Vagina (tissue), 2 donors: Measurements from ENCODE around the gene CYREN.

ENCODE experiments used
- POLR2AphosphoS5 ChIP-seq, 2 donors: sonication (generic); formaldehyde crosslinking; IDR thresholded peaks; one replicate each; pipeline ENCODE4 v1.9.0; 2017; ENCODE audit warnings: antibody characterized with exemption in 2 of 2, mild to moderate bottlenecking in 2 of 2, low read depth in 1 of 2; ENCODE audit not compliant: insufficient read depth in 1 of 2
- TF ChIP-seq, protein P1 (sequence below), 3 experiments: fragments of 450-650 bp in 2 of 3; fragments of 200-600 bp in 1 of 3; sonication (generic) in 1 of 3; IDR thresholded peaks; one replicate each; pipeline ENCODE4 v1.5.1; 2017 to 2019; ENCODE audit warnings: antibody characterized with exemption in 3 of 3, mild to moderate bottlenecking in 2 of 3, moderate library complexity in 2 of 3

DNA sequence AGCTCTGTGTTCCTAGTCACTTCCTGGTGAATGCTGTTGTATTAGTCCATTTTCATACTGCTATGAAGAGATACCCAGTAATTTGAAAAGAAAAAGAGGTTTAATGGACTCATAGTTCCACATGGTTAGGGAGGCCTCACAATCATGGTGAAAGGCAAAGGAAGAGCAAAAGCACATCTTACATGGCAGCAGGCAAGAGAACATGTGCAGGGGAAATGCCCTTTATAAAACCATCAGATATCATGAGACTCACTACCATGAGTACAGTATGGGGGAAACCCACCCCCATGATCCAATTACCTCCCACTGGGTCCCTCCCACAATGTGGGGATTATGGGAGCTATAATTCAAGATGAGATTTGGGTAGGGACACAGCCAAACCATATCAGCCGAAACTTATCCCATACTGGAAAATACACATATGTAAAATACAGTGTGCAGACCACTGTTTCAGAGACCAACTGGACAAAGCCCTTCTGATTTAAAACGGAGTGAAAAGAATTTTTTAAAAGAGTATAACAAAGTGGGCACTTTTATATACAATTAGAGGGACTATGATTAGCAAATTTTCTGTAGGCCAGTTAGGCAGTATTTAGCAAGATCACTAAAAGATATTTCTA, 8.0 kb downstream of the CYREN start:
- TF ChIP-seq, protein P1, sequence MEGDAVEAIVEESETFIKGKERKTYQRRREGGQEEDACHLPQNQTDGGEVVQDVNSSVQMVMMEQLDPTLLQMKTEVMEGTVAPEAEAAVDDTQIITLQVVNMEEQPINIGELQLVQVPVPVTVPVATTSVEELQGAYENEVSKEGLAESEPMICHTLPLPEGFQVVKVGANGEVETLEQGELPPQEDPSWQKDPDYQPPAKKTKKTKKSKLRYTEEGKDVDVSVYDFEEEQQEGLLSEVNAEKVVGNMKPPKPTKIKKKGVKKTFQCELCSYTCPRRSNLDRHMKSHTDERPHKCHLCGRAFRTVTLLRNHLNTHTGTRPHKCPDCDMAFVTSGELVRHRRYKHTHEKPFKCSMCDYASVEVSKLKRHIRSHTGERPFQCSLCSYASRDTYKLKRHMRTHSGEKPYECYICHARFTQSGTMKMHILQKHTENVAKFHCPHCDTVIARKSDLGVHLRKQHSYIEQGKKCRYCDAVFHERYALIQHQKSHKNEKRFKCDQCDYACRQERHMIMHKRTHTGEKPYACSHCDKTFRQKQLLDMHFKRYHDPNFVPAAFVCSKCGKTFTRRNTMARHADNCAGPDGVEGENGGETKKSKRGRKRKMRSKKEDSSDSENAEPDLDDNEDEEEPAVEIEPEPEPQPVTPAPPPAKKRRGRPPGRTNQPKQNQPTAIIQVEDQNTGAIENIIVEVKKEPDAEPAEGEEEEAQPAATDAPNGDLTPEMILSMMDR (IDR thresholded peaks at IDR 0.05) = no peak
- no peak for TF ChIP-seq POLR2AphosphoS5 (IDR thresholded peaks at IDR 0.05; ENCODE audit: insufficient read depth in 1 of 2, low read depth in 1 of 2)
